ENCODE measurements around the gene ALK.

ALK gene

DNA sequence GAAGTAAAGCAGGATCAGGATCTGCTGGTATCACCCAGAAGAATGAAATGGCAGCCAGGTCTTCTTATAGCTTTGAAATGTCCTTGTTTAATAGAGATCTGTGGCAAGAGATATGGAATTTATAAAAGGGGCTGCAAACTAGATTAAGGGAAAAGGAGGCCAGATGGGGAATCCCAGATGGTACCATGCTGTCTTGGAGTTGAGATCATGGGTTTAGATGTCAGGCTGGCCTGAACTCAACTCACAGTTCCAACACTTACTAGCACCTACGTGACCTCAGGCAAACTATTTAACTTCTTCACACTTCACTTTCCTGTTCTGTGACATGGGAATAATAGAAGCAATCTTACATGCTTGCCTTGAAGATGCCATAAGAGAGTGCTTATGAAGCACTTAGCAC, 188.2 kb downstream of the ALK start:
- TF ChIP-seq GATA1 (IDR thresholded peaks at IDR 0.05; ENCODE audit: low read depth, low read length) (no peak), POLR2A (IDR thresholded peaks at IDR 0.05; ENCODE audit: low read length) (no peak)
- no peak for DNase-seq

- no peak for TF ChIP-seq POLR2A (IDR thresholded peaks at IDR 0.05; ENCODE audit: low read length)
- TF ChIP-seq GATA1 (IDR thresholded peaks at IDR 0.05; ENCODE audit: low read depth, low read length) = no peak
- DNase-seq = no peak
Observed at GRCh38 chr2:29731948-29732347, 189.4 kb downstream of the ALK start.

GRCh38 chr2:29729932-29730331, 191.5 kb downstream of the ALK start:
- no peak for DNase-seq

GRCh38 chr2:29729401-29729800, 192.0 kb downstream of the ALK start:
- no peak for TF ChIP-seq GATA1 (IDR thresholded peaks at IDR 0.05; ENCODE audit: low read depth, low read length)
- TF ChIP-seq POLR2A (IDR thresholded peaks at IDR 0.05; ENCODE audit: low read length) = no peak
- DNase-seq = no peak

More at GRCh38 chr2:29729932-29730331, 191.5 kb downstream of the ALK start:
- TF ChIP-seq POLR2A (IDR thresholded peaks at IDR 0.05; ENCODE audit: low read length) (no peak), GATA1 (IDR thresholded peaks at IDR 0.05; ENCODE audit: low read depth, low read length) (no peak)

DNA sequence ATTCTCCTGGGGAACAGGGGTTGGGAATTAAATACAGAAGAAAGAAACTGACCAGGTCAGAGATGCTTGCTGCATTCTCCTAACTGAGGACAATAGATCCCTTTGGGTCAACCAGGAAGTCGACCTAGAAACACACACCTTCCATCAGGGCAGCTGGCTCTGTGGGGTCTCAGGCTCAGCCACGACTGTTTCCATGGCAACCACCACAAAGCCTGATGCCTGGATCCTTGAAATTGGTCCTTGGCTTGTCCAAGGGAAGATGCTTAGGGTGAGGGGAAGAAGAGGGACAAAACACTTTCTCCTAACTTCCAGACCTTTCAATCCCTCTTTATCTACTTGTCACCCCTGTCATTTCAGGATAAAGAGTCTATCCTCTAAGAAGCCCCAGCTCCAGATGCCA, 194.4 kb downstream of the ALK start:
- TF ChIP-seq POLR2A (IDR thresholded peaks at IDR 0.05; ENCODE audit: low read length) (no peak), GATA1 (IDR thresholded peaks at IDR 0.05; ENCODE audit: low read depth, low read length) (no peak)
- DNase-seq = no peak

- DNase-seq = no peak
- no peak for TF ChIP-seq GATA1 (IDR thresholded peaks at IDR 0.05; ENCODE audit: low read depth, low read length)
- TF ChIP-seq POLR2A (IDR thresholded peaks at IDR 0.05; ENCODE audit: low read length) = no peak
Observed at GRCh38 chr2:29725610-29726009, 195.8 kb downstream of the ALK start.

DNA sequence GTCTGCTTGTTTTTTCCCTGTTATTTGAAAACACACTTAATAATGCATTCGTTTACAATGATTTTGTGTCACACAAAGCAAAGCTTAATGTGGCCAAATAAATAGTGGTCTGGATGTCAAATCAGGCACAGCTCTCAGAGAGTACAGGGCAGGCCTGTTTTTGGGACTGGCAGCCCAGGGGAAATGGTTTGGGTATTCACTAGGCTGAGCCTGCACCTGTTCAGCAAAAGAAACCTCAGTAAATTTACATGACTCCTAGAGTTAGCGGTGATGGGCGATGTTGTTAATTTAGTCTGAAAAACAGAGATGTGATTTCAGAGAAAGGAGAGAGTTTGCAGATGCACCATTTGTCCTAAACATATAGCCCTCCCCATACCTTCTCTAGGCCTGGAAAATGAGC, 197.1 kb downstream of the ALK start:
- DNase-seq = no peak
- TF ChIP-seq POLR2A (IDR thresholded peaks at IDR 0.05; ENCODE audit: low read length) = no peak
- no peak for TF ChIP-seq GATA1 (IDR thresholded peaks at IDR 0.05; ENCODE audit: low read depth, low read length)

GRCh38 chr2:29723255-29724001, 198.0 kb downstream of the ALK start:
- no peak for DNase-seq
- no peak for TF ChIP-seq POLR2A (IDR thresholded peaks at IDR 0.05; ENCODE audit: low read length)
- TF ChIP-seq GATA1 (IDR thresholded peaks at IDR 0.05; ENCODE audit: low read depth, low read length) = no peak

- DNase-seq = no peak
- TF ChIP-seq POLR2A (IDR thresholded peaks at IDR 0.05; ENCODE audit: low read length) (no peak), GATA1 (IDR thresholded peaks at IDR 0.05; ENCODE audit: low read depth, low read length) (no peak)
Observed at GRCh38 chr2:29719639-29720038, 201.7 kb downstream of the ALK start.

- DNase-seq = no peak
- no peak for TF ChIP-seq POLR2A (IDR thresholded peaks at IDR 0.05; ENCODE audit: low read length)
- TF ChIP-seq GATA1 (IDR thresholded peaks at IDR 0.05; ENCODE audit: low read depth, low read length) = no peak
Observed at GRCh38 chr2:29718076-29718686, 203.2 kb downstream of the ALK start.

GRCh38 chr2:29715655-29716054, 205.7 kb downstream of the ALK start:
- DNase-seq = no peak
- TF ChIP-seq GATA1 (IDR thresholded peaks at IDR 0.05; ENCODE audit: low read depth, low read length) = no peak
- TF ChIP-seq POLR2A (IDR thresholded peaks at IDR 0.05; ENCODE audit: low read length) = no peak

DNA sequence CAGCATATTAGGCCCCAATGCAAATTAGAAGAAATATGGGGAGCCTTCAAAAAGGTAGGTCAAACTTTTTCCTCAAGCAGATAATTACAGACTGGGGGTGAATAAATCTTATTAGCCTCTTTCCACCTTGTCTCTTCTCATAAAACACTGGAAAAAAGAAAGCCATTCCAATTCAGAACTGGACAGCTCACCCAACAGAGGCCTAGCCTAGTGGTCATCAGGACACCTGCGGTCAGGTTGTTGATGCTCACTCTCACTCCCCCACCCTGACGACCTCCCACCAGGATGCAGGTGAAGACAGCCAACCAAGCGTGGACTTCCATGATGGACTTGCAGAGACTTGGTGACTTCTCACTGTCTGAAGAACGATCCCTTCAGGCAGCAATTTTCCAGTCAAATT, 207.1 kb downstream of the ALK start:
- no peak for DNase-seq
- no peak for TF ChIP-seq POLR2A (IDR thresholded peaks at IDR 0.05; ENCODE audit: low read length)
- TF ChIP-seq GATA1 (IDR thresholded peaks at IDR 0.05; ENCODE audit: low read depth, low read length) = no peak

DNA sequence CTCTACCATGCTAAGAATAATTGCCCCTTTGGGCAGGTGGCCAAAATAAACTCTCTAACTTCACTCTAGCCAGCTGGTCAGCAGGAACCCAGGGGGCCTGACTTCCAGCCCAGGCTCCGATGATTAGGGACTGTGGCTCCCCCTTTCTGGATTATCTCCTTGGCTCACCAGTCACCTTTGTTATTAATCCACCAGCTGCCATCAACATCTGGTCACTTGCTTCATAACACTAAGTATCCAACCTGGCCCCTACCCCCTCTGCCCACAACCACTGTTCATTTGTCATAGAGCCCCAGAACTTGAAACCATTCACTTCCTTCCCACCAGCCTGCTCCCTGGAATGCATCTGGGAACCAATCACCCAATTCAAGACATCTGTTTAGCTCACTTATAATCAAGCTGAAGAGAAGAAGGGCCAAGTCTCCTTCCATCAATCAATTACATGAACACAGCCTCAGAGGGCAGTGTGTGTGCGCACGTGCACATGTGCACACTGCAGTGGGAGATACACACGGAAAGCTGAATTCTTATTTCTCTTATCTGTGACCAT, 215.1 kb downstream of the ALK start:
- no peak for DNase-seq
- TF ChIP-seq POLR2A (IDR thresholded peaks at IDR 0.05; ENCODE audit: low read length) (no peak), GATA1 (IDR thresholded peaks at IDR 0.05; ENCODE audit: low read depth, low read length) (no peak)

- DNase-seq = no peak
- no peak for TF ChIP-seq POLR2A (IDR thresholded peaks at IDR 0.05; ENCODE audit: low read length)
- TF ChIP-seq GATA1 (IDR thresholded peaks at IDR 0.05; ENCODE audit: low read depth, low read length) = no peak
Observed at GRCh38 chr2:29705616-29706015, 215.8 kb downstream of the ALK start.

GRCh38 chr2:29703336-29703735, 218.1 kb downstream of the ALK start:
- TF ChIP-seq GATA1 (IDR thresholded peaks at IDR 0.05; ENCODE audit: low read depth, low read length) (no peak), POLR2A (IDR thresholded peaks at IDR 0.05; ENCODE audit: low read length) (no peak)
- no peak for DNase-seq
